ENCODE measurements around the gene IGSF9B. TPM values are rescaled to one million over a fixed set of nuclear protein-coding genes. Genes with fewer than 3 reads are reported as not detected.

IGSF9B gene
- total RNA-seq, 4 donors from 2014 or later = 24.1 to 120 (median 43.3) TPM

DNA sequence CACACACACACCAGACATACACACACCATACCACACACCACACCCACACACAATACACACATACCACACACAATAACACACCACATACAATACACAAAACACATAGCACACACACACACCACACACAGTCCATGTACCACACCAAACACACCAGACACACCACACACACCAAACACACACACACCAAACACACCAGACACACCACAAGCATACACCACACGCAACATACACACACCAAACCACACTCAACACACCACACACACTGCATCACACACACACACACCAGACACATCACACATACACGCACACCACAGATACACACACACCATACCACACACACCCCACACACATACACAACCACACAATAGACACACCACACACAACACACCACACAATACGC, 54.8 kb downstream of the IGSF9B start:
- Histone ChIP-seq H3K36me3 (peaks cover 0 to 90% of the 10 kb centered on the region in 2 donors), H3K27me3 (no peaks in the 10 kb centered on the region), H3K4me1 (no peaks in the 10 kb centered on the region), H3K27ac (no peak overlapping the region), H3K4me3 (no peak overlapping the region), H3K9me3 (no peaks in the 10 kb centered on the region)
- TF ChIP-seq POLR2A (IDR thresholded peaks at IDR 0.05) (no peak), POLR2AphosphoS5 (IDR thresholded peaks at IDR 0.05) (no peak)
- TF ChIP-seq, protein P1, sequence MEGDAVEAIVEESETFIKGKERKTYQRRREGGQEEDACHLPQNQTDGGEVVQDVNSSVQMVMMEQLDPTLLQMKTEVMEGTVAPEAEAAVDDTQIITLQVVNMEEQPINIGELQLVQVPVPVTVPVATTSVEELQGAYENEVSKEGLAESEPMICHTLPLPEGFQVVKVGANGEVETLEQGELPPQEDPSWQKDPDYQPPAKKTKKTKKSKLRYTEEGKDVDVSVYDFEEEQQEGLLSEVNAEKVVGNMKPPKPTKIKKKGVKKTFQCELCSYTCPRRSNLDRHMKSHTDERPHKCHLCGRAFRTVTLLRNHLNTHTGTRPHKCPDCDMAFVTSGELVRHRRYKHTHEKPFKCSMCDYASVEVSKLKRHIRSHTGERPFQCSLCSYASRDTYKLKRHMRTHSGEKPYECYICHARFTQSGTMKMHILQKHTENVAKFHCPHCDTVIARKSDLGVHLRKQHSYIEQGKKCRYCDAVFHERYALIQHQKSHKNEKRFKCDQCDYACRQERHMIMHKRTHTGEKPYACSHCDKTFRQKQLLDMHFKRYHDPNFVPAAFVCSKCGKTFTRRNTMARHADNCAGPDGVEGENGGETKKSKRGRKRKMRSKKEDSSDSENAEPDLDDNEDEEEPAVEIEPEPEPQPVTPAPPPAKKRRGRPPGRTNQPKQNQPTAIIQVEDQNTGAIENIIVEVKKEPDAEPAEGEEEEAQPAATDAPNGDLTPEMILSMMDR (IDR thresholded peaks at IDR 0.05) = no peak
- no peak for ATAC-seq
- WGBS, 2 donors (ENCODE audit: low coverage in 1 of 2) = 88 to 100% methylated on average over 2 to 3 of the region's 3 CpGs

DNA sequence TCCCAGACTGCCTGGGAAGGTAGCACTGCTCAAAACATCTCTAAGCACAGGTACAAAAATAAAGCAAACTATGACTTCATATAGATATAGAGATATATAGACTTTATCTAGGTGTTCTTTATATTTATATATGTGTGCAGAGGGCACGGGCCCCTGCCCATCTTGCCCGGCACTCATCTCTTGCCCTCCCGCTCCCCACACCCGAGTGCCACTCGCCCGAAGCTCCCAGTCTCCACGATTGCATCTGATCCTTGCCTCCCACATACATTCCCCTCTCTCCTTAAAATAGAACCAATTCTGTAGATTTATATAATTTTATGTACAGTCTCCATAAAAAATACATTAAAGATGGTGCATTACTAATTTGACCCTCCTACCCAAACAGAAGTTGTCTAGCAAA, 55.5 kb downstream of the IGSF9B start:
- Histone ChIP-seq H3K27me3 (no peaks in the 10 kb centered on the region), H3K4me1 (no peaks in the 10 kb centered on the region), H3K4me3 (no peak overlapping the region), H3K36me3 (peaks cover 0 to 90% of the 10 kb centered on the region in 2 donors), H3K27ac (no peak overlapping the region), H3K9me3 (no peaks in the 10 kb centered on the region)
- ATAC-seq = no peak
- WGBS, 2 donors (ENCODE audit: low coverage in 1 of 2) = 85 to 91% methylated on average over 7 of the region's 7 CpGs
- no peak for TF ChIP-seq POLR2A (IDR thresholded peaks at IDR 0.05)
- TF ChIP-seq EP300 (IDR thresholded peaks at IDR 0.05) = no peak
- TF ChIP-seq, protein P1 (IDR thresholded peaks at IDR 0.05) = no peak
- no peak for TF ChIP-seq POLR2AphosphoS5 (IDR thresholded peaks at IDR 0.05)

DNA sequence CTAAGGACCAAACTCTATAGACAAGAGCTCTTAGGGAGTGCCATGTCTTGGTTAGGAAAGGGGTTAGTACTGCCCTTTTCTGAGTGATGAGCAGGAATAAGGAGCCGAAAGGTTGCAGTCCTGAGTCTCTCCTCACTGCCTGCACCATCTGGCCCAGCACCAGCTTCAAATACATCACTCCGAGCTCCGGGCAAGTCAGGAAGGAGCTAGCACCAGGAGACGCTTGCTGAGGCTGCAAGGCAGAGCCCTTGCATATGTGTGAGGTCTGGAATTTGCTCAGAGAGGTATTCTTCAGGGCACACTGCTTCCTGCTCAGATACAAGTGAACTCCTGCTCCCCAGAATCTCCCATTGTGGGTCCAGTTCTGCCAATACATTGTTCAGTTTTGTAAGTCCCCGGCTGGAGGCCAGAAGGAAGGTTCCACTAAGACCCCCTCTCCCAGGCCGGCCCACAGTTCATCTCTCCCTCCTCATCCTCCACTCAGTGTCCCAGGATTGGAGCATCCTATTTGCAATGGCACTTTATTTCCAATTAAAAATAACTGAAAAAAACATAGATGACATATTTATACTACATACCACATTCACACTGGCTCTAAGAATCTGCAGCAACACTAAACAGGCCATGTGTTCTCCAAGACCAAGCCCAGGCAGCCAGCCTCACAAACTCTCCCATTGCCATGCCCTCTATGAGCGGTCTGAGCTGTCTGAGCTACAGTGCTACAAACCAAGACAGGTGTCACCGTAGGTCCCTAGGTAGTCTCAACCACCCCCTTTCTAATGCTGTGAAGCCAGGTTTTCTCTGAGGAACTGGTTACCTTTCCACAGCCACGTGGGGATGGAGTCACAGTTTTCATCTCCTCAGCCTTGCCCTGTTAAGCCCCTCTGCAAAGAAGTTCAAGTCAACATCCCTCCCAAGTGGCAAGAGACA, 56.3 kb downstream of the IGSF9B start:
- WGBS, 2 donors (ENCODE audit: low coverage in 1 of 2) = 40 to 100% methylated on average over 1 to 4 of the region's 9 CpGs
- peaks cover 0 to 1% (median 0%) of the 10 kb centered on the region in 3 donors for H3K4me1 ChIP-seq

DNA sequence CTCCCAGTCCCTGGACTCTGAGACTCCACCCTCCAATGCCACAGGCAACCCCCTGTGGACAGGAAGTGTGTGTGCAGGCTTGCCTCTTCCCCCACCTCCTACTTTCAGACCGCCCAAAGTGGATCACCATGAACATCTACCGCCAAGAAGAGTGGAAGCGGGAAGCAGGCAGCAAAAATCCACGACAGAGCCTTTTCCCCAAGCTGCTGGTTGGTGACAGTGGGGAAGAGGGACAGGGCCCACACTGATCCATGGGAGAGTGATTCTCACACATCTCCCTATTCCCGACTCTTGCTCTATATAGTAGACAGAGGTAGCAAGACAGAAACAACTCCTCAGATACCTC, 58.0 kb downstream of the IGSF9B start:
- H3K27me3 ChIP-seq = no peaks in the 10 kb centered on the region
- peaks cover 0 to 14% (median 5%) of the 10 kb centered on the region in 3 donors for H3K4me1 ChIP-seq
- no peak for ATAC-seq
- TF ChIP-seq POLR2A (IDR thresholded peaks at IDR 0.05) (no peak), POLR2AphosphoS5 (IDR thresholded peaks at IDR 0.05) (no peak), EP300 (IDR thresholded peaks at IDR 0.05) (no peak)
- TF ChIP-seq, protein P1 (IDR thresholded peaks at IDR 0.05) = no peak
- no peaks in the 10 kb centered on the region for H3K9me3 ChIP-seq
- H3K27ac ChIP-seq = no peak overlapping the region
- 84 to 91% methylated on average over 4 of the region's 5 CpGs for WGBS, 2 donors (ENCODE audit: low coverage in 1 of 2)
- peaks cover 0 to 64% of the 10 kb centered on the region in 2 donors for H3K36me3 ChIP-seq
- H3K4me3 ChIP-seq = no peak overlapping the region

More for the DNA sequence above, 56.3 kb downstream of the IGSF9B start:
- Histone ChIP-seq H3K9me3 (no peaks in the 10 kb centered on the region), H3K27ac (no peak overlapping the region), H3K27me3 (no peaks in the 10 kb centered on the region), H3K36me3 (peaks cover 0 to 81% of the 10 kb centered on the region in 2 donors), H3K4me3 (no peak overlapping the region)
- TF ChIP-seq POLR2A (IDR thresholded peaks at IDR 0.05) (no peak), POLR2AphosphoS5 (IDR thresholded peaks at IDR 0.05) (no peak), EP300 (IDR thresholded peaks at IDR 0.05) (no peak)
- TF ChIP-seq, protein P1 (IDR thresholded peaks at IDR 0.05) = no peak
- no peak for ATAC-seq

All from gastroesophageal sphincter (tissue), 4 donors.